G401 (cell line): Measurements from ENCODE around the gene CASP1. TPM values are rescaled to one million over a fixed set of nuclear protein-coding genes. Genes with fewer than 3 reads are reported as not detected.
"Not testable (repeated sequence)": the region's sequence is repeated elsewhere in the genome, so short reads cannot be mapped to it uniquely, and the experiment has no call there.

ENCODE experiments used
- DNase-seq: peaks from one replicate; pipeline ENCODE4 v3.0.0-alpha.2; 2015; ENCODE audit warnings: low spot score
- in situ Hi-C: cut with HindIII; loops from 2 replicates; pipeline ENCODE4 v1.10.0; 2016; ENCODE audit warnings: low sequenced_read_pairs, mixed read lengths
- total RNA-seq: library from RNA; depleted of rRNA; stranded (reverse); fragments of >200 nt; shearing (Covaris generic); gene quantifications from 2 replicates; pipeline ENCODE4 v1.2.3, GENCODE V29; 2014; rRNA removed

Gene CASP1
- not detected in 2 replicates for total RNA-seq

GRCh38 chr11:105034813-105035620 lies at the start of gene CASP1:
Gene CASP1, minus strand, starts transcription at chr11:105035144. Its CDS starts 31 bp downstream, at chr11:105035113.
- no peak for DNase-seq
- in situ Hi-C loops = no loop called here

GRCh38 chr11:105081412-105082150 lies 46.6 kb upstream of the CASP1 start:
- in situ Hi-C loops = no loop called here
- no peak for DNase-seq

- DNase-seq, in situ Hi-C loops: not testable (repeated sequence)
Observed at GRCh38 chr11:105080171-105080906, 45.4 kb upstream of the CASP1 start.

- DNase-seq = no peak
- in situ Hi-C loops = no loop called here
Observed at GRCh38 chr11:105078283-105078682, 43.3 kb upstream of the CASP1 start.

- in situ Hi-C loops = not testable (repeated sequence)
Observed at GRCh38 chr11:105077141-105077790, 42.3 kb upstream of the CASP1 start.

GRCh38 chr11:105074166-105074530 lies 39.2 kb upstream of the CASP1 start:
- no peak for DNase-seq
- in situ Hi-C loops = no loop called here

More at GRCh38 chr11:105077141-105077790, 42.3 kb upstream of the CASP1 start:
- not testable (repeated sequence) for DNase-seq

GRCh38 chr11:105073456-105074165 lies 38.7 kb upstream of the CASP1 start:
- in situ Hi-C loops = no loop called here
- DNase-seq = no peak

GRCh38 chr11:105072080-105072479 lies 37.1 kb upstream of the CASP1 start:
- in situ Hi-C loops, DNase-seq: not testable (repeated sequence)

GRCh38 chr11:105071089-105071732 lies 36.3 kb upstream of the CASP1 start:
- DNase-seq = no peak
- in situ Hi-C loops = no loop called here

- DNase-seq = no peak
- in situ Hi-C loops = no loop called here
Observed at GRCh38 chr11:105070306-105070705, 35.4 kb upstream of the CASP1 start.

- DNase-seq, in situ Hi-C loops: not testable (repeated sequence)
Observed at GRCh38 chr11:105069749-105070148, 34.8 kb upstream of the CASP1 start.

GRCh38 chr11:105063245-105063941 lies 28.4 kb upstream of the CASP1 start:
- DNase-seq, in situ Hi-C loops: not testable (repeated sequence)

- DNase-seq = no peak
- in situ Hi-C loops = no loop called here
Observed at GRCh38 chr11:105057432-105057831, 22.5 kb upstream of the CASP1 start.

- no peak for DNase-seq
- in situ Hi-C loops = no loop called here
Observed at GRCh38 chr11:105056446-105056845, 21.5 kb upstream of the CASP1 start.

- in situ Hi-C loops = no loop called here
- no peak for DNase-seq
Observed at GRCh38 chr11:105054723-105055493, 20.0 kb upstream of the CASP1 start.

GRCh38 chr11:105052487-105052886 lies 17.5 kb upstream of the CASP1 start:
- no peak for DNase-seq
- in situ Hi-C loops = no loop called here

GRCh38 chr11:105051559-105051958 lies 16.6 kb upstream of the CASP1 start:
- no peak for DNase-seq
- in situ Hi-C loops = no loop called here
